EL (cell line): Measurements from ENCODE around the gene M6PR.
"Not testable (repeated sequence)": the region's sequence is repeated elsewhere in the genome, so short reads cannot be mapped to it uniquely, and the experiment has no call there.

Experiments
- DNase-seq: peaks from one replicate; pipeline ENCODE4 v3.0.0-alpha.2; 2016

Gene M6PR

GRCh38 chr12:8950702-8951478 is 1.4 kb upstream of the M6PR start:
- no peak for DNase-seq

- DNase-seq: no peak
These were observed 729 bp upstream of the M6PR start for GRCh38 chr12:8950221-8950527.

GRCh38 chr12:8948701-8949341 is 624 bp downstream of the M6PR start:
- DNase-seq: peak; percentile 41

- no peak for DNase-seq
These were observed 1.7 kb downstream of the M6PR start for GRCh38 chr12:8947737-8948136.

DNA sequence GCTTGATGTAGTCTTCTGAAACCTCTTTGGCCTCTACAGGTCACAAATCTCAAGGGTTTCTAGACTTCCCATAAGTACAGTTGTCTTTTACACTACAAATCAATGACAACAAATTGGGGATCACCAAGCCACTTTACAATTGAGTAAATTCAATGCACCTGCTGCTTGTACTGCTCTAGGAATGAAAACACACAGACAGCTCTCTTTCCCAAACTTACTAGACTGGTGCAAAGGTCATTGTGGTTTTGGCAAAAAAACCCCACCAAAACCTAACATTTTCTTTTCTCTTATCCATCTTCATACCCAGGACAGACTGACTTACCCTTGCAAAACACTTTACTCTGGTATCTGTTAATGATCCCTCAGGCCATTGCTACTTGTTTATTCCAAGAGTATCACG is 2.7 kb downstream of the M6PR start:
- DNase-seq: no peak

- no peak for DNase-seq
These were observed 5.8 kb downstream of the M6PR start for GRCh38 chr12:8943565-8944186.

GRCh38 chr12:8941691-8942478 is 7.6 kb downstream of the M6PR start:
- peak; percentile 4 for DNase-seq

DNA sequence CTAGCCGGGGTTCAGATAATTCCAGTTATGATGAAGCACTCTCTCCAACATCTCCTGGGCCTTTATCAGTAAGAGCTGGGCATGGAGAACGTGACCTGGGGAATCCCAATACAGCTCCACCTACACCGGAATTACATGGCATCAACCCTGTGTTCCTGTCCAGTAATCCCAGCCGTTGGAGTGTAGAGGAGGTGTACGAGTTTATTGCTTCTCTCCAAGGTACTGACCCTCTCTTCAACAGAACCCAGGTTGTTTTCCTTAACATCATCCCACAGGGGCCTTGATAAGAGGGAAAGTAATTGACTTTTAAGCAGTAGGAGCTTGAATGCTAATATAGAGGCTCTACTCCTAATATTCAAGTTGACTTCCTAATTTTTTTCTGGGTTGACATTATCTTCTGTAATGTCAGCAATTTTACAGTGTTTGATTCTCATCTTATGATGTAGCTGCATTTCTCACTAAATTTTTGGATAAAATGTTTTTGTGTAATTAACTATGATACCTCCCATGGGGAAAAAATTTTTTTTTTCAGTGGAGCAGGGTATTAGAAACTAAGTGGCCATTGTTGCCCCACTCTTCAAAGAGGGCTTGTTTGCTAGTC is 11.5 kb downstream of the M6PR start:
- not testable (repeated sequence) for DNase-seq

DNA sequence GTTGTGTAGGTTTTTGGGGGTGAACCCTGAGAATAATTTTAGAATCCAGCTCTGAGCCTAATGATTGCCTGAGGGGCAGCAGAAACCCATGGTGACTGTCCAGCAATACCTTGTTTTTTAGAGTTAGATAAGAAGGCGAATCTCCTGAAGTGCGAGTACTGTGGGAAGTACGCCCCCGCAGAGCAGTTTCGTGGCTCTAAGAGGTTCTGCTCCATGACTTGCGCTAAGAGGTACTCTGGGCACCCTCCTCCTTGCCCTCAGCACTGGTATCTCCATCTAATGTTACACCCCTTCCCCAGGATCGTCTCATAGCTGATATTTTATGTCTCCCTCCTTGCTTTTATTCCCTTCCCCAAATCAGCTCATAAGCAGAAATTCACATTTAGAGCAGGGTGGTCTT is 12.7 kb downstream of the M6PR start:
- no peak for DNase-seq

DNA sequence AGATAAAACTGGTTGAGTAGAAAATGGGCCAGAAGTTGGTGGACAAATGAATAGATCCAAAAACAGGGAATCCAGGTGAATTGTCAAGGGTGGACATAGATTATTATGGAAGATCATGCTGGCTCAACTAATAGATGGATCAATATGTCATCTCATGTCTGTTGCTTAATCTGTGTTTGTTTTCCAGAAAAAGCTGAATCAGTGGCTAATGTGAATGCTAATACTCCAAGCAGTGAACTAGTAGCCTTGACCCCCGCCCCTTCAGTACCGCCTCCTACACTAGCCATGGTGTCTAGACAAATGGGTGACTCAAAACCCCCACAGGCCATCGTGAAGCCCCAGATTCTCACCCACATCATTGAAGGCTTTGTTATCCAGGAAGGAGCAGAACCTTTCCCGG is 15.4 kb downstream of the M6PR start:
- DNase-seq: not testable (repeated sequence)

- DNase-seq: not testable (repeated sequence)
These were observed 17.0 kb downstream of the M6PR start for GRCh38 chr12:8932464-8932863.

DNA sequence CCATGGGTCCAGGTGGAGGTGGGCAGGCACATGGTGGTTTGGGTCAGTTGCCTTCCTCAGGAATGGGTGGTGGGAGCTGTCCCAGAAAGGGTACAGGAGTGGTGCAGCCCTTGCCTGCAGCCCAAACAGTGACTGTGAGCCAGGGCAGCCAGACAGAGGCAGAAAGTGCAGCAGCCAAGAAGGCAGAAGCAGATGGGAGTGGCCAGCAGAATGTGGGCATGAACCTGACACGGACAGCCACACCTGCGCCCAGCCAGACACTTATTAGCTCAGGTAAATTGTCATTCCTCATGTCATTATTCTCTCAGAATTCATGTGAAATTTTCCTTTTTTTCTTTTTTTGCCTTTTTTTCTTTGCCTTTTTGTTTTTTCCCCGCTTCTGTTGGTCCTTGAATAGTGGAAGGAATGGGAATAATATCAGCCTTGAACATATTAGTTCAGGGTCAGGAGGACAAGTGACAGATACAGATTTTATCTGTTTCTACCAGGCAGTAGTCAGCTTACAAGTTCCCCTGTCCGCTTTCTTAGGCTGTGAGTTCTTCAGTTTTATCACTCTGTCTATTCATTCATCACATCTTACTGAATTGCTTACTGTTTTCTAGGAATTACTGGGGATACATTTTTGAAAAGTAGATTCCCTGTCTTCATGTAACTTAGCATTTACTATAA is 18.7 kb downstream of the M6PR start:
- not testable (repeated sequence) for DNase-seq

GRCh38 chr12:8922544-8922943 is 26.9 kb downstream of the M6PR start:
- DNase-seq: no peak

DNA sequence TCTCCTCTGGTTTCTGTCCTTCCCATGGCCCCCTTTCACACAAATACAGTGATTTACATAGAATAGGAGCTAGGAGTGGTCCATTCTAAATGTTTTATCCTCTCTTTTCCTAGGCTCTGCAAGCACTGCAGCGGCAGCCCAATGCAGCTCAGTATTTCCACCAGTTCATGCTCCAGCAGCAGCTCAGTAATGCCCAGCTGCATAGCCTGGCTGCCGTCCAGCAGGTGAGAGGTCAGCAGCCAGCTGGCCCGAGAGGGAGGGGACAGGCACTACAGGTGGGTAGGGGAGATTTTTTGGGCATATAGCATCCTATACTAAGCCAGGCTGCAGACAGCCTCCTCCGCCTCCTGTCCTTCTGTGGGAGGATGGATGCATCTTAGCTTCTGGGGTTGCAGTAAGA is 29.8 kb downstream of the M6PR start:
- not testable (repeated sequence) for DNase-seq

GRCh38 chr12:8917751-8918150 is 31.7 kb downstream of the M6PR start:
- no peak for DNase-seq

- DNase-seq: no peak
These were observed 32.4 kb downstream of the M6PR start for GRCh38 chr12:8917031-8917430.

GRCh38 chr12:8916154-8916553 is 33.3 kb downstream of the M6PR start:
- DNase-seq: no peak

GRCh38 chr12:8914716-8915526 is 34.5 kb downstream of the M6PR start:
- DNase-seq: peak; percentile 57

DNA sequence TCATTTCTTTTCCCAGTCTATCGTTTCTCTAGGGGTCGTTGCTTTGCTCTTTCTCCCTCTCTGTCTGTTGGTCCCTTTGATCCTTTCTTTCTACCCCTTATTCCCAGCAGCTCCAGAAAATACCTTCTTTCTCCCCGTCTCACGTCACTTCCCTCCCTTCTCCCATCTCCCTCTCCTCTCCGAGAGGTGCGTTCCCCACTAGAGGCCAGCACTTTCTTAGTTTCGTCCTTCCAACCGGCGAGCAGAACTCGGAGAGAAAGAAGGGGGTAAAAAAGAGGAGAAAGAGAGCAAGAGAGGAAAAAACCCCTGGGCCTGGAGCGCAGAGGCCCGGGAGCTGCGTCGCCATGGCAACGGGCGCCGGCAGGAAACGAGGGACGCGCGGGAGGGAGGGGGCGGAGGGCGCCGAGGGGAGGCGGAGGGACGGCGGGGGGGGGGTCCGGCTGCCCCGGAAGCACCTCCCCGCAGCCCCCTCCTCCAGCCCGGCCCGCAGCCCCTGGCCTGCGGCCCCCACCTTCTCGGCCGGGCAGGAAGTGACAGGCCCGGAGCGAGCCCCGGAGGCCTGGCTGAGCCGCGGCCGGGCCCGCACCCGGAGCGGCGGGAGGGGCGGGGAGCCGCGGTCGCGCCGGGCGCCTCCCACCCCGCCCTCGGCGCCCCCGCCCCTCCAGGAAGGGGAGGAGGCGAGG is 35.3 kb downstream of the M6PR start, which contains the start of gene PHC1:
Gene PHC1 (plus strand): TSS at position 477 of the 683 bp plus-strand sequence. CDS start 3,169 bp downstream, outside the sequence.
- peak; percentile 79 for DNase-seq

DNA sequence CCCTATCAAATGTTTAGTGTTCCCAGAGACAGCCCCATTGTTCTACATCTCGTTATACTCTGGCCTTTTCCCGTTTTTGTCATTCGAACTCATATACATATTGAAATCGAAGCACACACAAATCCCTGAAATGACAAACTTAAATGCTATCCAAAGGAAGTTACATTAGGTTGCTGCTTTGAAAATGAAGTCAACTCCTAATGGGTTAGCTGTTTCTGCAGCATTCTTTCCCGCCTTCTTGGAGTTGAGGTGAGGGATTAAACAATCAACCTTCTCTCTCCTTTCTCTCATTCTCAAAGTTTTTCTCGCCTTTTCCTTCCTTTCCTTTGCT is 35.8 kb downstream of the M6PR start:
- no peak for DNase-seq

DNA sequence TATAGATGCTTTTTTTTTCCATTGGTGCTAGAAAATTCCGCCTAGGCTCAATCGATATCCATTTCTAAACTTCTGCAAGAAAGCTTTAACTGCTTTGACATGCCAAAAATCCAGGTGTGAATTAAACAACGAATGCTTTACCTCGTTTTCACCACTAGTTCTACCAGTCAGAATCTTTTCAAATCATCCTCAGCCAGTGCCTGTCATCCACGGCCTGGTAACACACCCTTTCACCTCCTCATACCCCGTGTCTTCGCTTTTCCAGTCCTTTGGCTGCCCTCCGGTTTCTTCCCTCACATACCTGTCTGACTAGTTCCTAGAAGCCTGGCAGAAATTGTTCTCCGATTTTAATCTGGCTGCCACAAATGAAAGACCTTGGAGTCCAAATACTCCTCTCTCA is 36.5 kb downstream of the M6PR start:
- no peak for DNase-seq
